ENCODE measurements around the gene DRG2.
A peak's percentile ranks its signal among the peaks of the same experiment; 100 is the strongest.

Gene DRG2

DNA sequence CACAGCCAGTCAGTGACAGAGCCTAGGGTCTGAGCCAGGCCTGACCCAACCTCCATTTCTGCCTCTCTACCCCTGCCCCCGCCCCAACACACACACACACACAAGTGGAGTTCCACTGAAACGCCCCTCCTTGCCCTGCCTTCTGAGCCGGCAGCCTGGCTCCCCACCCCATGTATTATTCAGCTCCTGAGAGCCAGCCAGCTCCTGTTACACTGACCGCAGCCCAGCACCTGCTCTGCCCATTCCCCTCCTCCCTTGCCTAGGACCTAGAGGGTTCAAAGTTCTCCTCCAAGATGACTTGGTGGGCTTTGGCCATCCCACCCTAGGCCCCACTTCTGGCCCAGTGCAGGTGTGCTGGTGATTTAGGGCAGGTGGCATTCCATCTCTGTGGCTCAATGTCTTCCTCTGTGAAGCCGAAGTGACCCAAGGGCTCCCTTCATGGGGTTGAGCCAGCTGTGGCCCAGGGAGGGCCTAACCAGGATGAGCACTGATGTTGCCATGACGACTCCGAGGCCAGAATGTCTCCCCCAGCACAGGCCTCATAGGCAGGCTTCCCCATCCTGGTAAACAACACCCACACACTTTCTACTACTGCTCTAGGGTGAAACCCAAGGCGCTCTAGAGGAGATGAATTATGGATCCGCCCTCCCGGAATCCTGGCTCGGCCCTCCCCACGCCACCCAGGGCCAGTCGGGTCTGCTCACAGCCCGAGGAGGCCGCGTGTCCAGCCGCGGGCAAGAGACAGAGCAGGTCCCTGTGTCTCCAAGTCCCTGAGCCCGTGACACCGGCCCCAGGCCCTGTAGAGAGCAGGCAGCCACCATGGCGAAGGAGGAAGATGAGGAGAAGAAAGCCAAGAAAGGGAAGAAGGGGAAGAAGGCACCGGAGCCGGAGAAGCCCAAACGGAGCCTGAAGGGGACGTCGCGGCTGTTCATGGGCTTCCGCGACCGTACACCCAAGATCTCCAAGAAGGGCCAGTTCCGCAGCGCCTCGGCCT is 30.5 kb downstream of the DRG2 start:
- no peak for DNase-seq

DNA sequence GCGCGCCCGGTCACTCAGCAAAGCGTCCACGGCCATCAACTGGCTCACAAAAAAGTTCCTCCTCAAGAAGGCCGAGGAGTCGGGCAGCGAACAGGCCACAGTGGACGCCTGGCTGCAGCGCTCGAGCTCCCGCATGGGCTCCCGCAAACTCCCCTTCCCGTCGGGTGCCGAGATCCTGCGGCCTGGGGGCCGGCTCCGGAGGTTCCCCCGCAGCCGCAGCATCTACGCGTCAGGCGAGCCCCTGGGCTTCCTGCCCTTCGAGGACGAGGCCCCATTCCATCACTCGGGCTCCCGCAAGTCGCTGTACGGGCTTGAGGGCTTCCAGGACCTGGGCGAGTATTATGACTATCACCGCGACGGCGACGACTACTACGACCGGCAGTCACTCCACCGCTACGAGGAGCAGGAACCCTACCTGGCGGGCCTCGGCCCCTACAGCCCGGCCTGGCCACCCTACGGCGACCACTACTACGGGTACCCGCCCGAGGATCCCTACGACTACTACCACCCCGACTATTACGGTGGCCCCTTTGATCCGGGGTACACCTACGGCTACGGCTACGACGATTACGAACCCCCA is 31.5 kb downstream of the DRG2 start:
- no peak for DNase-seq

DNA sequence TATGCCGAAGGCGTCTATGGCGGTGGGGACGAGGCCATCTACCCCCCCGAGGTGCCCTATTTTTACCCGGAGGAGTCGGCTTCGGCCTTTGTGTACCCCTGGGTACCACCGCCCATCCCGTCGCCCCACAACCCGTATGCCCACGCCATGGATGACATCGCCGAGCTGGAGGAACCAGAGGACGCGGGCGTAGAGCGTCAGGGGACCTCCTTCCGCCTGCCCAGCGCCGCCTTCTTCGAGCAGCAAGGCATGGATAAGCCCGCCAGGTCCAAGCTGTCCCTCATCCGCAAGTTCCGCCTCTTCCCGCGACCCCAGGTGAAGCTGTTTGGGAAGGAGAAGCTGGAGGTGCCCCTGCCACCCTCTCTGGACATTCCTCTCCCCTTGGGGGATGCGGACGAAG is 32.2 kb downstream of the DRG2 start:
- no peak for DNase-seq

DNA sequence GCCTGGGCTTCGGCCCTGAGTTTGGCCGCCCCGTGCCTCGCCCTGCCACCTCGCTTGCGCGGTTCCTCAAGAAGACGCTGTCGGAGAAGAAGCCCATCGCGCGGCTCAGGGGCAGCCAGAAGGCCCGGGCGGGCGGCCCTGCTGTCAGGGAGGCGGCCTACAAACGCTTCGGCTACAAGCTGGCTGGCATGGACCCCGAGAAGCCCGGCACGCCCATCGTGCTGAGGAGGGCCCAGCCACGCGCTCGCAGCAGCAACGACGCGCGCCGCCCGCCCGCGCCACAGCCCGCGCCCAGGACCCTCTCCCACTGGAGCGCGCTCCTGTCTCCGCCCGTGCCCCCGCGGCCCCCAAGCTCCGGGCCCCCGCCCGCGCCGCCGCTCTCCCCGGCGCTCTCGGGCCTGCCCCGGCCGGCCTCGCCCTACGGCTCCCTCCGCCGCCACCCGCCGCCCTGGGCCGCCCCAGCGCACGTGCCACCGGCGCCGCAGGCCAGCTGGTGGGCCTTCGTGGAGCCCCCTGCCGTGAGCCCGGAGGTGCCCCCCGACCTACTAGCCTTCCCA is 32.8 kb downstream of the DRG2 start:
- DNase-seq, result no peak

DNA sequence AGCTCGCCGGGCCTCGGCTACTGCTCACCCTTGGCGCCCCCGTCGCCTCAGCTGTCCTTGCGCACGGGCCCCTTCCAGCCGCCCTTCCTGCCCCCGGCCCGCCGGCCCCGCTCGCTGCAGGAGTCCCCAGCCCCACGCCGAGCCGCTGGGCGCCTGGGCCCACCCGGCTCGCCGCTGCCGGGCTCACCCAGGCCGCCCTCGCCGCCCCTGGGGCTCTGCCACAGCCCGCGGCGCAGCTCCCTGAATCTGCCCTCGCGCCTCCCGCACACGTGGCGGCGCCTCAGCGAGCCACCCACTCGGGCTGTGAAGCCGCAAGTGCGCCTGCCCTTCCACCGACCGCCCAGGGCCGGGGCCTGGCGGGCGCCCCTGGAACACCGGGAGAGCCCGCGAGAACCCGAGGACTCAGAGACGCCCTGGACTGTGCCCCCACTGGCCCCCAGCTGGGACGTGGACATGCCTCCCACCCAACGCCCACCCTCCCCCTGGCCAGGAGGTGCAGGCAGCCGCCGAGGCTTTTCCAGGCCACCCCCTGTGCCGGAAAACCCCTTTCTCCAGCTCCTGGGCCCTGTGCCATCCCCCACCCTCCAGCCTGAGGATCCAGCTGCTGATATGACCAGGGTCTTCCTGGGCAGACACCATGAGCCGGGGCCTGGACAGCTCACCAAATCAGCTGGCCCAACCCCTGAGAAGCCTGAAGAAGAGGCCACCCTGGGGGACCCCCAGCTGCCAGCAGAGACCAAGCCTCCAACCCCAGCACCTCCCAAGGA is 33.6 kb downstream of the DRG2 start:
- no peak for DNase-seq

DNA sequence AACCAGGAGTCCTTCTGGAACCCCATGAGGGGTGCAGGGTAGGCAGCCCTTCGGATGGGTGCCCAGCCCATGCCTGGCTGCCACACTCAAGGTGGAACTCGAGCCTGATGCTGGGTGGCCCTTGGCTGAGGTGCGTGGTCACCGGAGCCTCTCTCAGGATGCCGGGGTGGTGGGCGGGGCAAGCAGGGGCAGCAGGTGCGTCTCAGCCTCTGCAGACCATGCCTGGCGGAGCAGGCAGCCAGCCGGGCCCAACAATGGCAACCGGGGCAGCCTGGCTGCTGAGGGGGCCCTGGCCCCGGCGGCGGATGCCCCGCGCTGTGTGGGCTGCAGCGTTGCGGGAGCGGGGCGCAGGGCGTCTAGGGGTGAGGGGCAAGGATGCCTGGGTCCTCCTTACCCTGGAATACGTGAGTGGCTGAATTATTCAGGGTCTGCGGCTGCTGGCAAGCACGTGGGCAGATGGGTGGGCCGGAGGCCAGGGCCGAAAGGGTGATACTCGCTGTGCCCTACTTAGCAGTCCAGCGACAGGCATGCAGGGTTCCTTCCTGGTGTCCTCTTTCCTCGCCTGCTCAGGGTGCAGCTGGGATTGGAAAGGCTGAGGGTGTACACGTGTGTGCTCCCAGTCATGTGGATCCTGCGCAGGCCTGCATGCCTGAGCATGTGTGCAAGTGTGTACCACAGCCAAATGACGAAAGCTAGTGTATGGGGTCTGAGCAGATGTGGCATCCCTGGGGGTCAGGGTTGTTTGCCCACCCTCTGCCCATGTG is 35.4 kb downstream of the DRG2 start:
- DNase-seq, result no peak

DNA sequence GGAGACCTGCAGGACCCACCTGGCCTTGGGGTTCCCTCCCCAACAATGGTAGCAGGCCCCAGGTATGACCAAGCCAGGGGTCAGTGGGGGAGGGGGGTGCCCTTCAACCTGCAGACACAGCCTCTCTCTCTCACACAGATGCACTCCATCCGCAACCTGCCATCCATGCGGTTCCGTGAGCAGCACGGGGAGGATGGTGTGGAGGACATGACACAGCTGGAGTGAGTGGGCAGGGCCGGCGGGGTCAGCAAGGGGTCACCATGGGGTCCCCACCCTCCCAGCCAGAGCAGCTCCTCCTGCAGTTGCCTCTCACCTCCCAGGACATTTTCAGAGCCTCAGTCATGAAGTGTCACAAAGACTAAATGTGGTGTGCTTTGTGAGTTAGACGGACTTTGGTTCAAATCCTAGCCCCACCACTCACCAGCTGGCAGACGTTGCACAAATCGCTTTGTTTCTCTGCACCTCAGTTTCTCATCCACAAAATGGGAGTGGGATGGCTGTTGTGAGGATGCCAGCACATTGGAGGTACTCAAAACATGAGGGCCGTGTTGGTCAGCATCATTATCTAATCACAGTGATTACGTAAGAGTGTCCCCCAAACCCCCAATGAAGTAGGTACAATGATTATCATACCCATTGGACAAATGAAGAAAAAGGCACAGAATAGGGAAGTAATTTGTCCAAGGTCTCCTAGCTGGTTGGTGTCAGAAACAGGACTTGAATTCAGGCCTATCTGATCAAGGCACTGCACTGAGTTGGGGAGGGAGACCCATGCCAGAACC is 36.8 kb downstream of the DRG2 start:
- no peak for DNase-seq

DNA sequence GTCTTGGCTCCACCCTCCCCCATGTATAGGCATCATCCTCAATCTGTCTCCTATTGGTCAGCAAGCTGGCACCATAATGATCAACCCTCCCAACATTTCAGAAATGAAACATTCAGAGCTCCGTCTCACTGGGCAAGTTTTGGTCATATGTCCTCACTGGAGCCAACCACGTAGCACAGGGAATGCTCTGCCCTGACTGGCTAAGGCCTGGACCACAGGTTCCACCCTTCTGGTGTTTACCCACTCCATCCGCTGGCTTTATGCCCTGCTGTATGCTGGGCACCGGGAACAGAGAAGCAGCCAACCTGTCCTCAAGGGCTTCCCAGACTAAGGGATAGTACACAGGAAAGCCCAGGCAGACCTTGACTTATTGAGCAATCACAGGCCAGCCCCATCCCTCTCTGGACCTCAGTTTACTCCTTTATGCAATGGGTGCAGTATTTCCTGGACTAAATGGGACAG is 41.3 kb downstream of the DRG2 start:
- no peak for DNase-seq

DNA sequence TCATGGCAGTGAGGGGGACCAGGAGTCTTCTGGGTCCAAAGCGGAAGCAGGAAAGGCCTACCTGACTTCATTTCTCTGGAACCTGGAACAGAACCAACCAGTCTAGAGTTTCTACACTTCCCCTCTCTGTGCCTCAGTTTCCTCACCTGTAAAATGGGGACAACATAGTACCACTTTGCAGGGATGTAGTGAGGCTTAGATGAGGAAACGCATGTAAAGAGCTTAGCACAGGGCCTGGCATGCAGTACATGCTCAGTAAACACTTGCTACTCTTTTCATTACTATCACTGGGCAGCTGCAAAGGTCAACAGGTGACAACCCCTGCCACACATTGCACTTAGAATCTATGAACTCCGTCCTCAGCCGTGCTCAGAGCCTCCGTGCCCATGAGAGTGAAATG is 45.0 kb downstream of the DRG2 start:
- DNase-seq, result no peak

DNA sequence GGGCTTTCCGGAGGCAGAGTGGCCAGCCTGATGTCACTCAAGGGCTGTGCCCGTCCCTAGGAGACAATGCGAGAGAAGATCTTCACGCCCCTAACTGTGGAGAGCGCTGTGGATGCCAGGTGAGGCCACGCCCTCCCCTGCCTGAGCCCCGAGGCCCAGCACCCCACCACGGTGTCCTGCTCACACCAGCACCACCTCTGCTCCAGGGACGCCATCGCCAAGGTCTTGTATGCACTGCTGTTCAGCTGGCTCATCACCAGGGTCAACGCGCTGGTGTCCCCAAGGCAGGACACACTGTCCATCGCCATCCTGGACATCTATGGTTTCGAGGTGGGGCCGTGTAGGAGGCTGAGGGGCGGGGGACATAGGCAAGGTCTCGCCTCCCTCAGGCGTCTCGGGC is 48.6 kb downstream of the DRG2 start:
- DNase-seq, result no peak

DNA sequence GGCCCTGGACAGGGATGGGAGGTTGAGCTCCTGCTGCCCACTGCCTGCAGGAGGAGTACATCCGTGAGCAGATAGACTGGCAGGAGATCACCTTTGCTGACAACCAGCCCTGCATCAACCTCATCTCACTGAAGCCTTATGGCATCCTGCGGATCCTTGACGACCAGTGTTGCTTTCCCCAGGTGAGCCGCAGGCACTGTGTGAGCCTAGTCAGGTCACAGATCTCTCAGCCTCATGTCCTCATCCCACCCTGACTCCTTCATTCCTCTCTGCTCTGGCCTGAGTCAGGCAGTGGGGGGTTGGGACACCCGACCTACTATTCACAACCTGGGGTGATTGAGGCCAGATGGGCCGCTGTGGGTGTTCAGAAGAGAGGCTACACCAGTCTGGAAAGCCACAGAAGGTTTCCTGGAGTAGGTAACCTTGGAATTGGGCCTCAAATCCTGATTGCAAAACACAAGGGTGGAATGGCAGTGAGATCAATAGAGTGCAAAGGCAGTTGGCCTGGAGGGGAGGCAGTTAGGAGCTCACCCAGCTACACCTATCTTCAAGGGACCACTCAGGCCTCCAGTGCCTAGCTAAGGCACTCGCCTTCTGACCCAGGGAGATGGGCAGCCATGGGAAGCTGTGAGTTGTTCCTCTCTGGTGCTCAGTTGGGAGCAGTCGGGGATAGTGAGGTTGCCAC is 50.5 kb downstream of the DRG2 start:
- no peak for DNase-seq

DNA sequence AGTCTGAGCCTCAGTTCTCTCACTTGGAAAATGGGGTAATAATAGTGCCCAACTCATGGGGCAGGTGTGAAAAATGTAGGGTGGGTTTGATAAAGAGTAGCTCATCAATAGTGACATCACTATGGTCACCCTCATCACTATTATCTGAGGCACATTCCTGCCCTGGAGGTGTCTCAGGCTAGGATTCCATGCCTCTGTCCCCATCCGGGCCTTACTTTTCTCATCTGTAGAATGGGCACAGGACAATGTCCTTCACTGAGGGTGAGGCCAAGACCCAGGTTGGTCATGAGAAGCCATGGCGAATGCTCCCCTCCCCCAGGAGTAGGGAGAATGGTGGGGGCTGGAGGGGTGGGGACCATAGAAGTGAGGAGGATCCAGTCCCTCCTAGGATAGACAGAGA is 51.3 kb downstream of the DRG2 start:
- DNase-seq, result no peak

DNA sequence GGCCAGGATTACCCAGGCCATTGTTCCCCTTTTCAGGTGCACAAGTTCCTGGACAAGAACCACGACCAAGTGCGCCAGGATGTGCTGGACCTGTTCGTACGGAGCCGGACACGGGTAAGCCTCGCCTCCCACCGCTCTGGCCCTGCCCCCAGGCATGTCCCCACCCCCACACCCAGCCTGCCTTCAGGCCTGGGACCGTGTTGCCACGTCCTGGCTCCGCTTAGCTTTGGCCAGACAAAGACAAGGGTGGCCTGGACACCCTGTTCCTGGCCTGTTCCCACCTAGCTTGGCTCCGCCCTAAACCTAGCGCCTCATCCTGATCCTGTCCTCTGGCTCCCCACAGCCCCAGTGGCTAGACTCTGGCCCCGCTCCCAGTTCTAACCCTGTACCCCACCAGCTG is 51.8 kb downstream of the DRG2 start:
- DNase-seq, result no peak

DNA sequence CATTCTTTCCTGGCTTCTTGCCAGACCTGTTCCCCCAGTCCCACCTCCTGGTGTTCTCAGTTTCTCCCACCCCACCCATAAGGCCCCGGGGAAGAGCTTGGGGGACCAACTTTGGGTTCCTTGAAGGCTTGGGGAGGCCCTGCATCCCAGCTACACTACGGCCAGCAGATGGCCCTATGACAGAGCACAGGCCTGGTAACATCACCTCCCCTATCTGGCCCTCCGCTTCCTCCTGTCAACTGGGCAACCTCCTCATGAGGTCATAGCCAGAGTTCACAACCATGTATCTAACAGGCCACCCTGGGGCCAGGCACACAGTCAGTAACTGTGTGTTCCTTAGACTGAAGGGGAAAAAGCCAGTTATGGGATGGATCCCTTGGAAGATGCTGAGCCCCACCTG is 52.2 kb downstream of the DRG2 start:
- no peak for DNase-seq

DNA sequence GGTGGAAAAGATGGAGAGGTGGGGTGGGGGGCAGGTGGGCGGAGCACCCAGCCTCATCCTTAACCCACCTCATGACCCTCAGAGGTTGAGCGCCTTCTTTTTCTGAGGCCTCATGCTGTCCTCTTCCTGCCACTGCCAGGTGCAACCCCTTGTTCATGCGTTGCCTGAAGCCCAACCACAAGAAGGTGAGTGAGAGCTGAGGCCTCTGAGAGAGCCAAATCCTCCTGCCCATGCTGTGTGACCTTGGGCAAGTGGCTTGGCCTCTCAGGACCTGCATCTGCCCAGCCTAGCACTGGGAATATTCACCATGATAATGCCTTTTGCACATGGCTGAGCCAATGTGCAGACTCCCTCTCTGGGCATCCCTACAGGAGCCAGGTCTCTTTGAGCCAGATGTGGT is 52.9 kb downstream of the DRG2 start:
- DNase-seq, result no peak

DNA sequence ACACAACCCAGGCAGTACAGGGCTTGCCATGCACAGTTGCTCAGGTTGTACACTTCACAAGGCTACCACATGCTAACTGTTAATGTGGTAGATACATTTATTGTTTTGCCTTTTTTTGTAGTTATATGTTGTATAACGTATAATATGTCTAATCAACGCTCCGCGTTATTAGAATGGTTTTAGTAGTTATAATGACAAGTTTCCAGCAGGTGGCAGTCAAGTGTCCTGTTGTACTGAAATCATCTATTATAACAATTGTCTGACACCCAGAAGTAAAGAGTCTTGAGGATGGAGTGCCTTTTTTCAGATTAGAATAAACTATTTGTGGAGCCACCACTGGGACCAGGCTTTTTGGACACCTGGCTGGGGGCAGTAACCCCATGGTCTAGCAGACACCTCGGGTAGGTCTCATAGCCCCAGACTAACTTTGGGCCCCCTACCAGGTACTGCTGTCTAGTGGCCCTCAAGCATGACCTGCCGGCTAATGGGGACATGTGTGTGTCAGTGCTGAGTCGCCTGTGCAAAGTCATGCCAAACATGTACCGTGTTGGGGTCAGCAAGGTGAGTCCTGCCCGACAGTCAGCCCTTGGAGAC is 53.6 kb downstream of the DRG2 start:
- peak; percentile 35 for DNase-seq

DNA sequence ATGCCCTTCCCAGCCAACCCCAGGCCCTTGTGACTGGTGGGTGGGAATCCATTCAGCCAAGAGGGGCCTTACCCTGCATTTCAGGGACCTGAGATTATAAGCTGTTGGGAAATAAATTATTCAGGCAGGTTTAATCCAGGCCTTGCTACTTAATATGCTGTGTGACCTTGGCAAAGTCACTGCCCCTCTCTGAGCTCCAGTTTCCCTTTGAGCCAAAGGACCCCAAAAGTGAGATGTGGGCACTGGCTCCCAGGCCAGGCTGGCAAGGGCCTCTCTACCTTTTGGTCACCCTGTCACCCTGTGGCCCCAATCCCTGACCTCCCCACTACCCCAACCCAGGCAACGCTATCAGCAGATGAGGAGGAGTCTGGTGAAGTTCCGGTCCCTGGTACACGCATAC is 54.7 kb downstream of the DRG2 start:
- no peak for DNase-seq

DNA sequence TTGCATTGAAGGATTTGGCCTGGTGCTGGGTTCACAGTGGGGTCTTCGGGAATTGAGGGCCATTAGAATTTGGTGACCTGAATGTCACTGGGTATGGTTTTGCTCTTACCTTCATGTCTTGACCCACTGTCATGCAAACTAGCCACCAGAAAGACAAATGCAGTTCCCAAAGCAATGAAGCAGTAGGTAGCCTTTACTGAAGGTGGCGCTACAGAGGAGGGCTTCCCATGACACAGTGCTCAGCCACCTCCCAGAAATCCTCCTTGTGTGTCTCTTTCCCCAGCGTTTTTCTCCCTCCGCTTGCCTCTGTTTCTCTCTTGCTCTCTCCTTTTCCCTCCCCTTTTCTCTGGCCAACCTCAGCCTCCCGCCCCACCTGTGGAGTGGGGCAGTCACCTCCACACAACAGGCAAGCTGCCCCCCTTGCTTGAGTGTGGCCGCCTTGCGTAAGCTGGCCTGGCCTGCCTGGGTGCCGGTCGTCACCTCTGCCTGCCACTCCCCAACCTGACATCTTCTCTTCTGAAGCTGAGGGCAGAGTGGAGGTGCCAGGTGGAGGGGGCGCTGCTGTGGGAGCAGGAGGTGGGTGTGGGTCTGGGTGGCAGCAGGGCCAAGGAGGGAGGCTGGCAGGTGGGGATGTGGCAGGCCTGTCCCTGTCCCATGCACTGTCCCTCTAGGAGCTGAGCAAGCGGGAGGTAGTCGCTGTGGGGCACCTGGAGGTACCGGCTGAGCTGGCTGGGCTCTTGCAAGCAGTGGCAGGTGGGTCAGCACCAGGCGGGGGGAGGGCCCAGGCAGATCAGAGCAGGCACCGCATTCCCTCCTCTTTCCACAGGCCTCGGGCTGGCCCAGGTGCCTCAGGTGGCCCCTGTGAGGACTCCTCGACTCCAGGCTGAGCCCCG is 55.5 kb downstream of the DRG2 start:
- DNase-seq, result no peak

DNA sequence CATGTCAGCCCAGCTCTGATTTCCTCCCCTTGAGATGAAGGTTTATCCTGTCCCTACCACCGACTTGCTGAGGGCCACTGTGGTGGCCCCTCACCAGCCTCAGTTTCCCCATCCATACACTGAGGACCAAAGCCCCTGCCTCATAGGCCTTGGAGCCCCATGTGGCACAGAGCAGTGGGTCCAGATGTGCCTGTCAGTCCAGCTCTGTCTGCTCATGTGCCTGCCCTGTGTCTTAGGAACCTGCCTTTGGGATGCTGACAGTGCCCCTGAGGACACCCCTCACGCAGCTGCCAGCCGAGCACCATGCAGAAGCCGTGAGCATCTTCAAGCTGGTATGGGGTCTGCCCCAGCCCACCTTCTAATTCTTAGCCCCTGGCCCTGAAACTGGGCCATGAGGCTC is 56.5 kb downstream of the DRG2 start:
- DNase-seq, result no peak

DNA sequence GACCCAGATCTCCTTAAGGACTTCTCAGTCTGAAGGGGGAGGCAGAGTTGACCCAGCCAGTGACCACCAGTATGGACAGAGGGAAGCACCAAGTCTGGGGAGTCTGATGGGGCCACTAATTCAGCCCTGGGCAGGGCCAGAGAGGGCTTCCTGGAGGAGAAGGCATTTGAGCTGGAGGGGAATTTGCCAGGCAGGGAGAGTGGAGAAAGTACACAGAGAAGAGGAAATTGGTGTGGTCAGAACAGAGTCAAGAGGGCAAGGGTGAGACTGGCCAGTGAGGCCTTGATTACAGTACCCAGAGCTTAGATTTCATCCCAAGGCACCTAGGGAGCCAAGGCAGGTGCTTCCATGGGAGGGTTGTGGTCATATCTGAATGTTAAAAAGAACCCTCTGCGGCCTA is 57.1 kb downstream of the DRG2 start:
- DNase-seq, result no peak
